Activated CD8-positive, alpha-beta memory T cell treated with anti-CD3 and anti-CD28 coated beads for 24 hours (primary cell): ENCODE results near the gene DENND5A.

Experiments used
- DNase-seq: peaks from one replicate; pipeline ENCODE4 v3.0.0-alpha.2; 2020

DENND5A gene

DNA sequence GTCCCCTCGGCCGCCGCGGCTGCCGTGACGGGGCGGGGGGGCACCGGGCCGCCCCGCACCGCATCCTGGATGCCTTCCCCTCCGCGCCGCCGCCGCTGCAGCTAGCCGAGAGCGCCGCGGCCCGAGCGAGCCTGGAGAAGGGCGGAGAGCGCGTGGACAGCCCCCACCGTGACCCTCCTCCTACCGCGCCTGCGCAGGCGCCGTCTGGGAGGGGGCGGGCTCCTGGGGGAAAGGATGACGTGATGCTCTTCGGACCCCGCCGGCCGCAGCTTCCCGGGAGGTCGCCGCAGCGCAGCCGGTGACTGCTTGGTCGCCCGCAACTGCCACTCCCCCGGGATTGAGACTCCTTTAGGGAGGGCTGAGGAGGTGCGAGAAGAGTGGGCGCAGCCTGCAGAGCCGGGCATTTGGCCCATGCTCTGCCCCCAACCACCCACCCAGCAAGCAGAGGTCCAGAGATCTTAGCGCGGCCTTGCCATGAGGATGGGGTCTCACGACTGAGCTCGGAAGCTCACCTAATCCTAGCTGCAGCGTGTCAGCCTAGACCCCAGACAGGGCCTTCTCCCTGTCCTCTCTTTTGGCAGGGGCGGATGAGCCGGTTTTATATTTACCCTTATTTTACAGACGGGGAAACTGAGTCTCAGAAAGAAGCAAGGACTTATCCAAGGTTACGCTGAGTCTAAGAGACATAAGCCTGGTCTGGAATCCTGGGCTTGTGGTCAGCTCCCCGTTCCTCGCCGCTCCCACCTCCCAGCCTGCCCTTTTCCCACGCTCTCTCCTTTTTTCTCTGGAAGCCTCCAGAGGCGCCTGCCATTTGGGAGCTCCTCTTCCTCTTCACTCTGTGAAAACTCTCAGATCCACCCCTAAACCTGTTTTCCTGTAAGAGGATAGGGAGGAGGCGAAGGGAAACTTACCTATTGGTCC is at the start of gene DENND5A:
Gene DENND5A, minus strand, starts transcription at position 140 of the 921 bp plus-strand sequence. CDS start 281 bp downstream, outside the sequence.
- peak; percentile 76 for DNase-seq

DNA sequence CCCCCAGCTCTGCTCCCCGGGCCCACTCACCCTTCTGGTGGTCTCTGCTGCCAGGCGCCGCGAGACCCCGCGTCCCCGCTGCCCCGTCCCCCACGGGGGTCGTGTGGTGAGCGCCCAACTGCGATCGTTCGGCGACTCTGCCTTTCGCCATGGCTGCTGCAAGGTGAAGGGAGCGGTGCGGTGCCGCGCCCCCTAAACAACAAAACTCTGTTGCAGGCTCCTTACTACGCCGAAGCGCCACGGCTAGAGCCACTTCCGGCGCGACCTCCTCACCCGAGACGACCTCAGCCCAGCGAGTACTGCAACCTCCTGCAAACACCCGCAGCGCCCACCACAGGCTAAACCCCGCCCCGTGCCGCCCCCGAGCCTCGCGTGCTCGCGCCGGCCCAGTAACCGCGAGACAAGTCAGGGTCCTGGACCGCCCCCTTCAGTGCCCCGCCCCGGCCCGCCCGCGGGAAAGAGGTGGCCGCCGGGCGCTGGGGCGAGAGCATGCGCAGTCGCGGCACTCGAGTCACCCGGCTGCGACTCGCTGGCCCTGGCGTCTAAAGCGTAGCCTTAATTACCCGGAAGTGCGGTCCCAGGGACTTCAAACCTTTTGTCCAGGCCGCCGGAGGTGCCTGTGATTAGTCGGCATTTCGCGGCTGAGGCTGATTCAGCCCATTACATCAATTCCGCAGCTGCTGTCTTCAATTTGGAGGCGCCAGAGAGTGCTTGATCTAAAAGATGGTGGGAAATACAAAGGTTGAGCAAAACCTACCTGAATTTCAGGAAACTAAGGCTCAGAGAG is 49.3 kb upstream of the DENND5A start, which contains the start of gene TMEM41B:
Gene TMEM41B, minus strand, starts transcription at position 303 of the 787 bp plus-strand sequence. Its CDS starts 152 bp downstream, at position 151.
- DNase-seq = peak; percentile 100

DNA sequence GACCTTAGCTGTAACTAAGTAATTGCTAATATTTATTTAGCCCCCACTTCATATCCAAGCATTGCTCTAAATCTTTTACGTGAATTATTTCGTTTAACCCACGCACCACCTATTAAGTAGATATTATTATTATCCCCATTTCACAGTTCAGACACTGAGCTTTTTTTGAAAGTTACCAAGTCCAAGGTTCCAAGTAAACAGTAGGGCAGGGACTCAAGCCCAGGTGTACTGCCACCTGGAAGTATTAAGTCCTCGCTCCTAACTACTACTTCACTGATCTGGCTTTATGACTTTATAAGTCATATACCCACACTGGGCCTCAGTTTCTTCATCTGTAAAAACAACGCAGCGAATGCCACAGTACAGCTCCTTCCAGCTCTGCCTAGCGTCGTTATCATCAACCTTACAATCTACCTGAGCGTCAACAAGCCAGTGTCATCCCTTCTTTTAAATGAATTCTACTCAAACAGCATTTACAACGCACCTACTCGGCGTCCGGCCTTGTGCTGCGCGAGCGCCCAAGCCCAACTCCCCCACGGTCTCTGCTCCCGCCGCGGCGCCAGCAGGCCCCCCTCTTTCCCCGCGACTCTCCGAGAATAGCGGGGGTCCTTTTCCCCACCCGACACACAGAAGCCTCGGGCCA is 48.6 kb upstream of the DENND5A start:
- no peak for DNase-seq

DNA sequence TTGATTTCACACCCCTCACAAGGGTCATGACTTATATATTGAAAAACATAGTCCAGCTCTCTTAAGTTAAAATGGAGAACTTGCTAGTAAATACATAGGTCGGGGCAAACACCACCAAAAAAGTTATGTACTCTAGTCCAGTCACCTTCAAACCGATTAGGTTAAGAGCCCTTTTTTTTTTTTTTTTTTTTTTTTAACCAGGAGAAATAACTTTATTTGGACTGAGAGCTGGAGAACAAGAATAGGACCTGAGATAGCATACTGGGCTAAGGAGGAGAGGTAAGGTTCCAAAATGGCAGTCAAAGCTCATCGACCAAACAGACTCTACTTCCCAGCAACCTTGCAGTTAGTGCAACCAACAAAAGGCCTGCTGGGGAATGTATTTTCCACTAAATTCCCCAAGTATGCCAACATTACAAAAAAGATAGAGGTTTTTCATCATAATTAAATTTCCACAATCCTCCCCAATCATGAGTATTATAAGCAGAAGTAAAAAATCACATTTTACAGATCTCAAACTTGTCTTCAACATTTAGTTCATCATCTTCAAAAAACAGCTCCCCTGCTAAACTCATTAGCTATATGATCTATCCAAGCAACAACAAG is 45.4 kb upstream of the DENND5A start:
- DNase-seq = no peak

DNA sequence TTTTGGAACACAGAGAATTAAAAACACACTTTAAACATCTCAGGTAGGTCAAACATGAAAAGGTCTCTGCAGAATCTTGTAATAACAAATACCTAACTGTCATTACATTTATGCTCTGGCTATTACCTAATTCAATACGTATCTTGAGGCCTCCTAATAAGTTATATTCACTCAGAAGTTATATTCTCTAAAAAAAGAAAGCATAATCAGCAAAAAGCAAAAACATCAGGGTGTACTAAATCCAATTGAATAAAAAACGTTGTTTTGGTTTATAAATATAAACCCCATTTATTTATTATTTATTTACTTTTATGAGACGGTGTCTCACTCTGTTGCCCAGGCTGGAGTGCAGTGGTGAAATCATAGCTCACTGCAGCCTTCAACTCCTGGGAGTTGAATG is 39.0 kb upstream of the DENND5A start:
- DNase-seq = no peak

DNA sequence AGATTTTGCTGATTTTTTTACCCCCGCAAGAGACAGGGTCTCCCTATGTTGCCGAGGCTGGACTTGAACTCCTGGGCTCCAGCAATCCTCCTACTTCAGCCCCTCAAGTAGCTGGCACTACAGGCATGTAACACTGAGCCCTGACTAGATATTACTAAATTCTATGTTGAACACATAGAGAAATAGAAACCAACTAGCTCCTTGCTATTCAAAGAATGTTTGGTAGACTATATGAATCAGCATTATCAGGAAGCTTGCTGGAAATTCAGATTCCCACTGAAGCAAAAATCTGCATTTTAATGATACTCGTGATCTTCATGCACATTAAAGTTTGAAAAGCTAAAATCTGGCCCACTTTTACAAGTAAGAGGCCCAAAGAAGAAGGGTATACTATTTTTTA is 37.3 kb upstream of the DENND5A start:
- no peak for DNase-seq

DNA sequence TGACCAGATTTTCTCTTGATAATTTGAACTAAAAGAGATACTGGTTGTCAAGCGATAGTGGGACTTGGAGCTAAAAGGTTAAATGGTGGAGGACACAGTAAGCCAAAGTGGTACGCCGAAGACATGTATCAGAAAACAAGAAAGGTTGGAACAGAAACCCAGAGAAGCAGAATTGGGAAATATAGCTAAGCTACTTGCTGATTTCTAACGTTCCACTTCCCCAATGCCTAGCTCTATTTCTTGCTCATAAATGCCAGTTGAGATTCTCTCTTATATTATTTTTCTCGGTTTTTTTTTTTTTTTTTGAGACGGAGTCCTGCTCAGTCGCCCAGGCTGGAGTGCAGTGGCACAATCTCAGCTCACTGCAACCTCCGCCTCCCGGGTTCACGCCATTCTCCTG is 36.6 kb upstream of the DENND5A start:
- DNase-seq = no peak

DNA sequence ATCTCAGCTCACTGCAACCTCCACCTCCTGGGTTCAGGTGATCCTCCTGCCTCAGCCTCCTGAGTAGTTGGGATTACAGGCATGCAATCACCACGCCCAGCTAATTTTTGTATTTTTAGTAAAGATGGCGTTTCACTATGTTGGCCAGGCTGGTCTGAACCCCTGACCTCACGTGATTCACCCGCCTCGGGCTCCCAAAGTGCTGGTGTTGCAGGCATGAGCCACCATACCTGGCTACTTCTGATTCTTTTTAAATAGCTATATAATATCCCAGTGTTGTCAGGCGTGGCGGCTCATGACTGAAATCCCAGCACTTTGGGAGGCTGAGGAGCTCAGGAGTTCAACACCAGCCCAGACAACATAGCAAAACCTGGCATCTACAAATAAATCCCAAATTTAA is 28.5 kb upstream of the DENND5A start:
- DNase-seq = peak; percentile 26

DNA sequence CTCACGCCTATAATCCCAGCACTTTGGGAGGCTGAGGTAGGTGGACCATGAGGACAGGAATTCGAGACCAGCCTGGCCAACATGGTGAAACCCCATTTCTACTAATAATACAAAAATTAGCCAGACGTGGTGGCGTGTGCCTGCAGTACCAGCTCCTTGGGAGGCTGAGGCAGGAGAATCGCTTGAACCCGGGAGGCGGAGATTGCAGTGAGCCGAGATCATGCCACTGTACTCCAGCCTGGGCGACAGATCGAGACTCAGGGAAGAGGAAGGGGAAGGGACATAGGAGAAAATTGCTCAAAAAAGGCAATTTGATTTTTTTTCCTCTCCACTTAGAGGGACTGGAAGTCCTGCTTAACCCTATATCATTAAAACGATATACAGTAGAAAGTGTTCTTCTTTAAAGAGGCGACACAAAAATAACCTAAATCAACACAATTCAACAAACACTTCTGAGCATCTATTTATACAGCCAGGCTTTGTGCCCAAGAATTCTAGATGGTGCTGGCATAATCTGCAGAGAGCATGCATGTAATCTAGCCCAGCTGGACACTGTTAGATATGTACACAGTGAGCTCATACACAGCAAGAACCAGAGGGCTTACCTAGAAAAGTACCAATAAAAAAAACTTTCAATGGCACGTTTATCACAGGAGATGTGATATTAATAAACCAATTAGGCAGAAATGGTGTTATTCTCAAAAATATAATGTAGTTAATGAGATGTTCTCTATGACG is 20.9 kb upstream of the DENND5A start:
- peak; percentile 13 for DNase-seq

DNA sequence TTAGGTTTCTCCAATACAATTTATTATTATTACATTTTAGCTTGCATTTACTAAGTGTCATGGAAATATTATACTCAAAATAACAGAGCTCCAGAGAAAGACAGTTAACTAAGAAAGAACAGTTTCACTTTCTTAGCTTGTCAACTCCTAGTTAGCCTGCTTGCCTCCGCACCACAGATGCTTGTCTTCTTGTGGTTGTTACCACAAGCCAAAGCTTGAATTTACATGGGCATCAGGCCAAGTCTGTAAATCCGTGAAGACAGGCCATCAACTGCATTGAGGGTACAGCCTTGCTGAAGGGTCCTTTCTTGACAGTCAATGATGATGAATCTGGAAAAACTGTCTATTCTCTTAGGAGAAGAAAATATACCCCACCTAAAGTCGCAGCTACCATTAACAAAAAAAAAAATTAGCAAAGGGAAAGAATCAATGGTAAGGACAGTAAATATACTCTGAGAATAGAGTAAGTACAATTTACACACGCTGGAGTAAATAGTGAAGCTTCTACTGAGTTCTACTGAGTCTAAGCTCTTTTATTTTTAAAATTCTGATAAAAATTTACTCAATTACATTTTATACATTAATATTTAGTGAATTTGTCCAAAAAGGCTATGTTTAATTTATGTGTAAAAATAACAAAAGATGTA is 15.6 kb upstream of the DENND5A start:
- peak; percentile 66 for DNase-seq

DNA sequence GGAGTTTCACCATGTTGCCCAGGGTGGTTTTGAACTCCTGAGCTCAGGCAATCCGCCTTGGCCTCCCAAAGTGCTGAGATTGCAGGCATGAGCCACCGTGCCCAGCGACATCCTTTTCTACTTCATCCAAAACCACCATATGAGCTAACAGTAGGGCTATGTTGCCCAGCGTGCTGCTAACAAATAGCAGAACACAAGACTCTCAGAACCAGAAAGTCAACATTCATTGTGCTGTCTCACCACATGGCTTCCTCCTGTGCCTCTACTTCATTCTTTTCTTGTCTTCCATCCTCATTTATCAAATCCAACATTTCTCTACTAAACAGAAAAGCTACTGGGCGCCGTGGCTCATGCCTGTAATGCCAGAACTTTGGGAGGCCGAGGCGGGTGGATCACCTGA is 12.0 kb upstream of the DENND5A start:
- no peak for DNase-seq

DNA sequence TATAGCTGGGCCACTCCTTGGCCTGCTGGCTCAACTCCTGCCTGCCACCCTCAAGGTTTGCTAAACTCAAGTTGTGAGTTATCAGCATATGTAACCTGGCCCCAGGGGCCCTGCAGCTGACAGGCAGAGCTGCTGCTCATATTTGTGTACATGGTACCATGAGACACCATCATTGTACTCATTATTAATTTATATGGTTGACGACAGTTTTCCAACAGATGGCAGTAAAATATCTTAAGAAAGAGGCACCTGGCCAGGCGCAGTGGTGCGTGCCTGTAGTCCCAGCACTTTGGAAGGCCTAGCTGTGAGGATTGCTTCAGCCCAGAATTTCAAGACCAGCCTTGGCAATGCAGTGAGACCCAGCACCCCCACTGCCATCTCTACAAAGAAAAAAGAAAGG is 11.4 kb upstream of the DENND5A start:
- DNase-seq = peak; percentile 50

DNA sequence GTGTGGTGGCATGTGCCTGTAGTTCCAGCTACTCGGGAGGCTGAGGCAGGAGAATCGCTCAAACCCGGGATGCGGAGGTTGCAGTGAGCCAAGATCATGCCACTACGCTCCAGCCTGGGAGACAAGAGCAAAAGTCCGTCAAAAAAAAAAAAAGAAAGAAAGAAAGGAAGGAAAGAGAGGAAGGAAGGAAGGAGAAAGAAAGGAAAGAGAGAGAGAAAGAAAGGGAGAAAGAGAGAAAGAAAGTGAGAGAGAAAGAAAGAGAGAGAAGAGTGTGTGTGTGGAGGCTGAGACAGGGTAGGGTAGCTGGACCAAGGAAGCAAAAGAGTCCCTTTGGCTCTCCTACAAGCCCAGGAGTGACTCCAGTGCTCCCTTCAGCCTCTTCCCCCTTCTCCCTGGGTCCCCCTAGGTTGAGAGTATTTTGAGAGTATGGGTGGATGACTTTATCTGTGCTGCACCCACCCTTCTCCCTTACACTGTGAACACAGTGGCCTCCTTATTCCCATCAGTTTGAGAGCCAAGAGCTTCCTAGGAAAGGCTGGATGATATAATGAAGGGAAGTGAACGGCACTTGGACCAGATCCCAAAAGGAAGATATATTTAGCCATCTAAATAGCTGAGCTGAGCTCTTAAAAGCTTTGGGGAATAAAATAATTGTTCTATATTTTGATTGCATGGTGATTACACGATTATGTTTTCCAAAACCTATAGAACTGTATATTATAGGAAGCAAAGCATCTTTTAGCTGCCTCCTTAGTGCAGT is 9.5 kb upstream of the DENND5A start:
- peak; percentile 13 for DNase-seq

DNA sequence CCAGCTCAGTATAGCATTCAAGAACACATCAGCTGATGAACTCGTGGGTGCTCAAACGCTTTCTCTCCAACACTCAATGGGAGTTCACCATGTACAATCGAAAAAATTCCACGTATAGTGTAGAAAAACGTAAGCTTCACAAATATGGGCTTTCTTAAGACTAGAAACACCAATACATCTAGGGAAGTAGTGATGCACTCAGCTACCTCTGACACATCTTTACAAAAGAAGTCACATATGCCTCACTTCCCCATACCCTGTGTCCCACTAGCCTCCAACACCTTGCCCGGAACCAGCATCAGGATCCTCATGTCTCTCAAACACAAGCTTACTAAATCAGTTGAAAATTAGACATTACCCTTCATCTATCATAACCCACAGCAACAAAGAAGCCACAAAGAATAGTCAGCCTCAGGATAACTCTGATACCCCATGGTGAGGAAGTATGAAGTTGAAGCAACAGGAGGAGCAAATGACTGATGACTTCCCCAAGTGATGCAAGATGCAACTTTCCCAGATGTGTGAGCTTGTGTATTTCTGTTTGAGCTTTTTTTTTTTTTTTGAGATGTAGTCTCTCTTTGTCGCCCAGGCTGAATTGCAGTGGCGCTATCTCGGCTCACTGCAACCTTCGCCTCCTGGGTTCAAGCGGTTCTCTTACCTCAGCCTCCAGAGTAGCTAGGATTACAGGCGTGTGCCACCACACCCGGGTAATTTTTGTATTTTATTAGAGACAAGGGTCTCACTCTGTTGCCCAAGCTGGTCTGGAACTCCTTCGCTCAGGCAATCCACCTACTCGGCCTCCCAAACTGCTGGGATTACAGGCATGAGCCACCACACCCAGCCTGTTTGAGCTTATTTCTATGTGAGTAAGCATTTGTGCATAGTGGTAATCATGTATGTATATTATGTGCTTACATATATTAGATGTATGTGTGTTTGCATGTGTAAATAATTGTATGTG is 8.5 kb upstream of the DENND5A start:
- DNase-seq = peak; percentile 38

DNA sequence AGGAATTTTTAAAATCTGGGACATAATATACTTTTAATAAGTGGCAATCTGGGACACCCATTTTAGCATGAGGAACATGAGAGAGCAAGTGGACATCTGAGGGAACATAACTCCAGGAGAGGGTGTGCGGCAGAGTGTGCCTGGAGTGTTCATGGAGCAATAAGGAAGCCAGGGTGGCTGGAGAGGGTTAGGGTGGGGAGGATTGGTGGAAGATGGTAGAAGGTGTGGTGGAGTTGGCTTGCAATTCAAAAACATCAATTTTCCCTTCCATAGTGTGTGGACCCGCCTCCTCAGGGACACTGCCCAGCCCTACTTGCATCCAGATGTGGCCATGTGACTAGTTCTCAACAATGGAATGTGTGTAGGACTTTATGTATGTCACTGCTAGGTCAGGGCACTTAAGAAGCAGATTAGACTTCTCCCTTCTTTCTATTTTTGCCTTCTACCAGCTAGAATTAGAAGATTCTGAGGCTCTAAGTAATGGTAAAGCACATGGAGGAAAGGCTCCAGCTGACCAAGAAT is 4.4 kb upstream of the DENND5A start:
- peak; percentile 35 for DNase-seq

DNA sequence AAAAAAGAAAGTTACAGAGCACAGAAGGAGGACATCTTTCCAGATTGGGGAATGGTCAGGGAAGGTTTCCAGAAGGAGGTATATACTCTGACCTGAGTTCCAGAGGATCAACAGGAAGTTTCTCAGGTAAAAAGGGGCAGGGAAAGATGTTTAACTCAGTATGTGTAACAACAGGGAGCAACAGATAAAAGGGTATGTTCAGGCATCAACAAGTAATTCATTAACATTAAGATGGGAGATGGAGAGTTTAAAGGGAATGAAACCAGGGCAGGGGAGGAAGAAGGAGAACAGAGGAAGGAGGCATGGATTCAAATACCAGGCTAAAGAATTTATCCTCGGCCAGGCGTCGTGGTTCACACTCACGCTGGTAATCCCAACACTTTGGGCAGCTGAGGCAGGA is 2.5 kb upstream of the DENND5A start:
- peak; percentile 13 for DNase-seq

DNA sequence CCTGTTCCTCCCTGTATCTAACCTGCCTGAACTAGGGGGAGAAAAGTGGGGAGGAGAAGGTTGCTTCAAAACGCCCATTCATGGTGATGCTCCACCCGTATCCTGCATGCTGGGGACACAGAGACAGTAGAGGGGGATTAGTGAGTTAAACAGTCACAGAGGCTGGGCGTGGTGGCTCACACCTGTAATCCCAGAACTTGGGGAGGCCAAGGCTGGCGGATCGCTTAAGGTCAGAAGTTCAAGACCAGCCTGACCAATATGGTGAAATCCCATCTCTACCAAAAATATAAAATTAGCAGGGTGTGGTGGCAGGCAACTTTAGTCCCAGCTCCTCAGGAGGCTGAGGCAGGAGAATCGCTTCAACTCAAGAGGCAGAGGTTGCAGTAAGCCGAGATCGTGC is 1.8 kb upstream of the DENND5A start:
- DNase-seq = no peak

DNA sequence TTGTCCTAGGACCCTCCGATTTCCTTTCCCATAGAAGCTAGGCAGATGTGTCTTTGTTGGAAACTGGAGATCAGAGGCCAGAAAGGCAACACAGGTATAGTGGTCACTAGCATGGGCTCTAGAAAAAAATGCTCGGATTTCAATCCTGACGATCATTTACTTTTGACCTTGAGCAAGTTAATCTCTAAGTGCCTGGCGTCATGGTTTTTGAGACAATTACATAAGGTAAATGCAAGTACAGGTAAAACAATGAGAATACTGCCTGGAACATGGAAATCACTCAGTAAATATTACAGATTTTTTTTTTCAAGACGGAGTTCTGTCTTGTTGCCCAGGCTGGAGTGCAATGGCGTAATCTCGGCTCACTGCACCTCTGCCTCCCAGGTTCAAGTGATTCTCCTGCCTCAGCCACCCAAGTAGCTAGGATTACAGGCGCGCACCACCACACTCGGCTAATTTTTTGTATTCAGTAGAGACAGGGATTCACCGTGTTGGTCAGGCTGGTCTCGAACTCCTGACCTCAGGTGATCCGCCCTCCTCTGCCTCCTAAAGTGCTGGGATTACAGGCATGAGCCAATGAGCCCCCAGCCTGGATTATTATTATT is 1.1 kb upstream of the DENND5A start:
- DNase-seq = peak; percentile 44
